MM.1S (cell line): Measurements from ENCODE around the gene TDRD5.

Experiments used
- CTCF ChIP-seq: fragments of 300-600 bp; sonication (generic); IDR thresholded peaks from 2 replicates; pipeline ENCODE4 v1.5.1; 2016; ENCODE audit warnings: antibody characterized with exemption, low read length, mixed read lengths
- EZH2 ChIP-seq: fragments of 300-600 bp; sonication (generic); optimal IDR thresholded peaks from 2 replicates; pipeline ENCODE3; 2017; ENCODE audit warnings: low read depth, mild to moderate bottlenecking, antibody characterized with exemption, low read length, mixed read lengths

GRCh38 chr1:179714159-179714558 lies 122.5 kb downstream of the TDRD5 start:
- TF ChIP-seq CTCF (no peak), EZH2 (no peak)
